K562 (cell line): Measurements from ENCODE around the gene RSRP1. TPM values are rescaled to one million over a fixed set of nuclear protein-coding genes. Genes with fewer than 3 reads are reported as not detected.
A peak's percentile ranks its signal among the peaks of the same experiment; 100 is the strongest.

Experiments
- AFF1 ChIP-seq, 2 experiments: fragments of 450-650 bp; IDR thresholded peaks; 2 replicates each; pipeline ENCODE4 v1.6.1; 2018; ENCODE audit warnings: mild to moderate bottlenecking in 2 of 2, low read depth in 1 of 2; ENCODE audit not compliant: partially characterized antibody in 2 of 2
- CCNT2 ChIP-seq: IDR thresholded peaks from 2 replicates; pipeline ENCODE4 v1.6.1; 2011; ENCODE audit warnings: borderline replicate concordance, low read depth, mild to moderate bottlenecking, moderate library complexity, mixed read lengths, low read length; ENCODE audit not compliant: insufficient read length; ENCODE audit errors: extremely low read depth
- ELF4 ChIP-seq: fragments of 450-650 bp; formaldehyde crosslinking; IDR thresholded peaks from 2 replicates; pipeline ENCODE4 v1.4.0; 2022; ENCODE audit warnings: missing genetic modification characterization
- FOSL1 ChIP-seq: fragments of 200-800 bp; sonication (Bioruptor generic); conservative IDR thresholded peaks from 2 replicates; pipeline ENCODE4 v1.6.1; 2016; ENCODE audit warnings: missing genetic modification characterization, missing compliant biosample characterization
- KDM1A ChIP-seq, 2 experiments: fragments of 450-650 bp; IDR thresholded peaks; 2 replicates each; pipeline ENCODE4 v1.6.1; 2016; ENCODE audit warnings: mild to moderate bottlenecking in 2 of 2
- MAFG ChIP-seq: fragments of 450-650 bp; conservative IDR thresholded peaks from 2 replicates; pipeline ENCODE4 v1.6.1; 2016; ENCODE audit warnings: missing genetic modification characterization, missing compliant biosample characterization
- NCOA4 ChIP-seq: fragments of 450-650 bp; IDR thresholded peaks from 2 replicates; pipeline ENCODE4 v1.6.1; 2018; ENCODE audit warnings: mild to moderate bottlenecking; ENCODE audit not compliant: partially characterized antibody
- SMARCC2 ChIP-seq: fragments of 450-650 bp; IDR thresholded peaks from 2 replicates; pipeline ENCODE4 v1.6.1; 2017; ENCODE audit warnings: antibody characterized with exemption, moderate library complexity, mild to moderate bottlenecking, low read depth
- VEZF1 ChIP-seq: fragments of 200-800 bp; sonication (Bioruptor generic); IDR thresholded peaks from 2 replicates; pipeline ENCODE4 v1.6.1; 2017; ENCODE audit warnings: missing genetic modification characterization, missing compliant biosample characterization
- ZBTB11 ChIP-seq, 3 experiments: fragments of 200-800 bp in 1 of 3; fragments of 250-450 bp in 1 of 3; fragments of 450-650 bp in 1 of 3; sonication (Bioruptor Pico) in 1 of 3; sonication (Bioruptor generic) in 1 of 3; formaldehyde crosslinking in 1 of 3; IDR thresholded peaks; 2 replicates each; pipeline versions ENCODE4 v1.6.1 to v1.8.0; 2016 to 2022; ENCODE audit warnings: mild to moderate bottlenecking in 2 of 3, missing genetic modification characterization in 2 of 3, missing compliant biosample characterization in 1 of 3, moderate library complexity in 1 of 3
- ZNF175 ChIP-seq: fragments of 200-800 bp; sonication (Bioruptor generic); IDR thresholded peaks from 2 replicates; pipeline ENCODE4 v1.6.1; 2016; ENCODE audit warnings: low read depth, mild to moderate bottlenecking, missing genetic modification characterization, missing compliant biosample characterization
- ZNF274 ChIP-seq: IDR thresholded peaks from 2 replicates; pipeline ENCODE4 v1.6.1; 2011; ENCODE audit warnings: low read depth, mild to moderate bottlenecking, low read length, moderate library complexity, borderline replicate concordance
- ZNF589 ChIP-seq: fragments of 200-800 bp; sonication (Bioruptor generic); IDR thresholded peaks from 2 replicates; pipeline ENCODE4 v1.6.1; 2016; ENCODE audit warnings: low read depth, missing genetic modification characterization, missing compliant biosample characterization
- ZNF644 ChIP-seq: fragments of 200-800 bp; sonication (Bioruptor generic); IDR thresholded peaks from 2 replicates; pipeline ENCODE4 v1.6.1; 2016; ENCODE audit warnings: low read depth, missing genetic modification characterization, missing compliant biosample characterization
- polyA plus RNA-seq, 8 experiments: library from polyadenylated mRNA; depleted of rRNA in 4 of 8; stranded (reverse) in 5 of 8; unstranded in 3 of 8; fragments of >200 nt; fragmentation: Nextera tagmentation in 2 of 8; fragmentation: Illumina TruSeq in 1 of 8; extraction: Ambion mirVana in 2 of 8; extraction: Trizol in 1 of 8; gene quantifications; 2 replicates each; pipeline versions ENCODE4 v1.2.1 to v1.2.3, GENCODE V29; 2011 to 2014; ENCODE audit warnings: inconsistent platforms in 1 of 8, missing spikeins in 1 of 8
- total RNA-seq, 7 experiments: library from RNA; depleted of rRNA in 6 of 7; stranded (reverse); fragments of >200 nt in 6 of 7; fragmentation: Illumina TruSeq in 2 of 7; extraction: Trizol in 2 of 7; gene quantifications; 2 replicates each; pipeline versions ENCODE4 v1.2.1 to v1.2.3, GENCODE V29; 2011 to 2021; ENCODE audit warnings: low replicate concordance in 1 of 7

The RSRP1 gene
- total and polyA plus RNA-seq, 9 of the 15 experiments (the other 6 are each of a cell fraction or from before 2014, with no cell fraction given) = 27.2 to 283 (median 146) TPM

GRCh38 chr1:25279693-25280111 is 32.4 kb upstream of the RSRP1 start (continued):
- peak in 1 of 2 experiments; percentile 36 for TF ChIP-seq AFF1 (IDR thresholded peaks at IDR 0.05; ENCODE audit: low read depth in 1 of 2, partially characterized antibody in 2 of 2)
- peak; percentile 51; the same call in 1 of the 2 replicates for TF ChIP-seq FOSL1 (tag)
- peak; percentile 87 for TF ChIP-seq CCNT2
- peak; percentile 12; the same call in 1 of the 2 replicates for TF ChIP-seq ELF4 (CRISPR knock-in tag)
- peak in 1 of 3 experiments; percentile 58; a peak in 2 of 6 replicates for TF ChIP-seq ZBTB11 (CRISPR knock-in tag; IDR thresholded peaks at IDR 0.05)
- peak; percentile 92 to 94 for TF ChIP-seq KDM1A (IDR thresholded peaks at IDR 0.05)
- TF ChIP-seq ZNF589 = peak; percentile 86; the same call in 1 of the 2 replicates
- peak; percentile 42; the same call in 1 of the 2 replicates for TF ChIP-seq ZNF175 (CRISPR knock-in tag)
- TF ChIP-seq VEZF1 (CRISPR knock-in tag) = peak; percentile 64; the same call in 1 of the 2 replicates
- peak; percentile 83 for TF ChIP-seq SMARCC2
- TF ChIP-seq NCOA4 = peak; percentile 26
- 0 out of 2 replicates have a peak, but pooled peaks have one; percentile 58 for TF ChIP-seq ZNF644 (tag)
- TF ChIP-seq ZNF274 = peak; percentile 54; the same call in 1 of the 2 replicates
- 0 out of 2 replicates have a peak, but pooled peaks have one; percentile 11 for TF ChIP-seq MAFG (tag)
